K562 (cell line): ENCODE measurements around the gene PFDN2. TPM values are rescaled to one million over a fixed set of nuclear protein-coding genes. Genes with fewer than 3 reads are reported as not detected.
A peak's percentile ranks its signal among the peaks of the same experiment; 100 is the strongest.

Source experiments
- BRCA1 ChIP-seq, 2 experiments: fragments of 450-650 bp in 1 of 2; sonication (generic) in 1 of 2; formaldehyde crosslinking in 1 of 2; IDR thresholded peaks; 2 replicates each; pipeline versions ENCODE4 v1.5.0 to v1.6.1; 2017 to 2020; ENCODE audit warnings: mild to moderate bottlenecking in 1 of 2, missing genetic modification reagents in 1 of 2
- BRF2 ChIP-seq: IDR thresholded peaks from 3 replicates; pipeline ENCODE4 v1.6.1; 2011; ENCODE audit warnings: borderline replicate concordance, mild to moderate bottlenecking; ENCODE audit not compliant: insufficient read length, insufficient read depth
- CC2D1A ChIP-seq: fragments of 450-650 bp; IDR thresholded peaks from 2 replicates; pipeline ENCODE4 v1.6.1; 2017; ENCODE audit warnings: mild to moderate bottlenecking
- CHD4 ChIP-seq: fragments of 200-600 bp; sonication (generic); IDR thresholded peaks from 3 replicates; pipeline ENCODE4 v1.6.1; 2012; ENCODE audit warnings: low read depth, mild to moderate bottlenecking, mixed read lengths, low read length, inconsistent platforms; ENCODE audit not compliant: insufficient read depth, insufficient replicate concordance, poor library complexity, severe bottlenecking
- HDAC3 ChIP-seq: fragments of 450-650 bp; IDR thresholded peaks from 2 replicates; pipeline ENCODE4 v1.6.1; 2018; ENCODE audit warnings: borderline replicate concordance, mild to moderate bottlenecking, moderate library complexity; ENCODE audit not compliant: partially characterized antibody
- KLF13 ChIP-seq: fragments of 450-650 bp; IDR thresholded peaks from 2 replicates; pipeline ENCODE4 v1.6.1; 2016; ENCODE audit warnings: missing genetic modification characterization, low read depth, mild to moderate bottlenecking, missing compliant biosample characterization, moderate library complexity, borderline replicate concordance
- RAD51 ChIP-seq: fragments of 450-650 bp; IDR thresholded peaks from 2 replicates; pipeline ENCODE4 v1.7.1; 2016; ENCODE audit warnings: low read depth, mild to moderate bottlenecking, borderline replicate concordance
- RBM34 ChIP-seq: fragments of 200-400 bp; formaldehyde crosslinking; IDR thresholded peaks from 2 replicates; pipeline ENCODE4 v1.6.1; 2018; ENCODE audit warnings: low read length, borderline replicate concordance; ENCODE audit not compliant: insufficient read depth
- RBM39 ChIP-seq: fragments of 200-400 bp; formaldehyde crosslinking; optimal IDR thresholded peaks from 2 replicates; pipeline ENCODE3; 2018; ENCODE audit warnings: low read depth, low read length
- STAT5B ChIP-seq: fragments of 250-450 bp; sonication (Bioruptor Pico); IDR thresholded peaks from 2 replicates; pipeline ENCODE4 v1.8.0; 2021; ENCODE audit warnings: mild to moderate bottlenecking, inconsistent platforms
- TOE1 ChIP-seq, 2 experiments: fragments of 450-650 bp in 1 of 2; sonication (generic) in 1 of 2; formaldehyde crosslinking in 1 of 2; IDR thresholded peaks; 2 replicates each; pipeline versions ENCODE4 v1.7.1 to v1.8.0; 2016 to 2022; ENCODE audit warnings: borderline replicate concordance in 2 of 2, mild to moderate bottlenecking in 2 of 2, antibody characterized with exemption in 1 of 2, inconsistent platforms in 1 of 2, low read depth in 1 of 2, missing genetic modification reagents in 1 of 2, moderate library complexity in 1 of 2
- VEZF1 ChIP-seq: fragments of 200-800 bp; sonication (Bioruptor generic); IDR thresholded peaks from 2 replicates; pipeline ENCODE4 v1.6.1; 2017; ENCODE audit warnings: missing genetic modification characterization, missing compliant biosample characterization
- ZBTB8A ChIP-seq: fragments of 450-650 bp; IDR thresholded peaks from 2 replicates; pipeline ENCODE4 v1.6.1; 2018; ENCODE audit warnings: mild to moderate bottlenecking, moderate library complexity; ENCODE audit not compliant: partially characterized antibody
- polyA plus RNA-seq, 8 experiments: library from polyadenylated mRNA; depleted of rRNA in 4 of 8; stranded (reverse) in 5 of 8; unstranded in 3 of 8; fragments of >200 nt; fragmentation: Nextera tagmentation in 2 of 8; fragmentation: Illumina TruSeq in 1 of 8; extraction: Ambion mirVana in 2 of 8; extraction: Trizol in 1 of 8; gene quantifications; 2 replicates each; pipeline versions ENCODE4 v1.2.1 to v1.2.3, GENCODE V29; 2011 to 2014; ENCODE audit warnings: inconsistent platforms in 1 of 8, missing spikeins in 1 of 8
- total RNA-seq, 7 experiments: library from RNA; depleted of rRNA in 6 of 7; stranded (reverse); fragments of >200 nt in 6 of 7; fragmentation: Illumina TruSeq in 2 of 7; extraction: Trizol in 2 of 7; gene quantifications; 2 replicates each; pipeline versions ENCODE4 v1.2.1 to v1.2.3, GENCODE V29; 2011 to 2021; ENCODE audit warnings: low replicate concordance in 1 of 7
- TF ChIP-seq, protein P1 (sequence below): sonication (generic); formaldehyde crosslinking; IDR thresholded peaks from 2 replicates; pipeline ENCODE4 v1.8.0; 2022; ENCODE audit warnings: missing genetic modification reagents, mild to moderate bottlenecking, borderline replicate concordance
- TF ChIP-seq, protein P2 (sequence below): sonication (generic); formaldehyde crosslinking; IDR thresholded peaks from 2 replicates; pipeline ENCODE4 v1.8.0; 2022; ENCODE audit warnings: missing genetic modification reagents, mild to moderate bottlenecking, borderline replicate concordance

Gene PFDN2
- total and polyA plus RNA-seq, 9 of the 15 experiments (the other 6 are each of a cell fraction or from before 2014, with no cell fraction given): 50.2 to 361 (median 144) TPM

DNA sequence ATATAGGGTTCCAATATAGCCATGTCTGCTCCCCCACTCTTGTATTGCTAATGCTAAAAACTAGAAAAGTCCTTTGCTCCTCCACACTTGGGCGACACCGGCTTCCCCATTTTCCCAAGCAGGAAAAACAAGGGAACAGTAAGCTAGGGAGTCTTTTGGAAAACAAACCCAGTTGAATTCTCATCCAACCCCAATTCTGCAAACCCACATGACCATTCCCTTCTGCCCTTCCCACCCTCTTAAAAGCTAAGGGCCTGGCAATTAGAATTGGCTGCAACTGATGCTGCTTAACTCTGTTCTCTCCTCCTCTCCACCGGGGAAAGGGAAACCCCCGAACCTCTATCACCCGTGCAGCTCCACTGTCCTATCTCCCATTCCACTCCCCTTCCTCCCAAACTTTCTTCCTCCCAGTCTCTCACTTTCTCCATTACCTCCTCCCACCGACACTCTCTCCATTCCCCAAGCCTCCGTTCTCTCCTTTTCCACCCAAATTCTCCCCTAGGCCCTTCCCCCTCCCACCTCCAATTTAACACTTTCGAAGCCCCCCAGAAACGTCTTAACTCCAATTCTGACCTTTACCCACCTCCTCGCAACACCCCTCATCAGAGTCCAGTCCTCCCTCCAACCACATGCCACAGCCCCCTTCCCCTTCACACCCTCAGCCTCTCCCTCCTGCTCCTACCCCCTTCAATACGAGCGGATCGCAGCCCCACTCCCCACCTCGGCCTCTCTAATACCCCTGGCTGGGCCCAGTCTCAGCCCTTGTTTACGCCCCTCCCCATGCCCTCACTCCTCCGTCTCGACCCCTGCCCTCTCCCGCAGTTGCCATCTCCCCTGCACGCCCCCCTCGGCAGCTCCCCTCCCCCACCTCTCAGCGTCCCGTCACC lies 13.9 kb upstream of the PFDN2 start (continued):
- TF ChIP-seq VEZF1 (CRISPR knock-in tag) (no peak), BRF2 (no peak), RBM34 (no peak), ZBTB8A (no peak), RBM39 (no peak), KLF13 (tag) (no peak), CC2D1A (peak; percentile 80), STAT5B (CRISPR knock-in tag) (no peak), CHD4 (no peak), TOE1 (IDR thresholded peaks at IDR 0.05; ENCODE audit: borderline replicate concordance) (peak; percentile 73; the same call in 1 of the 2 replicates), TOE1 (CRISPR knock-in tag; IDR thresholded peaks at IDR 0.05; ENCODE audit: borderline replicate concordance, low read depth) (no peak), HDAC3 (no peak), BRCA1 (IDR thresholded peaks at IDR 0.05) (no peak), BRCA1 (CRISPR knock-in tag; IDR thresholded peaks at IDR 0.05) (no peak), RAD51 (no peak)
- TF ChIP-seq, protein P1, sequence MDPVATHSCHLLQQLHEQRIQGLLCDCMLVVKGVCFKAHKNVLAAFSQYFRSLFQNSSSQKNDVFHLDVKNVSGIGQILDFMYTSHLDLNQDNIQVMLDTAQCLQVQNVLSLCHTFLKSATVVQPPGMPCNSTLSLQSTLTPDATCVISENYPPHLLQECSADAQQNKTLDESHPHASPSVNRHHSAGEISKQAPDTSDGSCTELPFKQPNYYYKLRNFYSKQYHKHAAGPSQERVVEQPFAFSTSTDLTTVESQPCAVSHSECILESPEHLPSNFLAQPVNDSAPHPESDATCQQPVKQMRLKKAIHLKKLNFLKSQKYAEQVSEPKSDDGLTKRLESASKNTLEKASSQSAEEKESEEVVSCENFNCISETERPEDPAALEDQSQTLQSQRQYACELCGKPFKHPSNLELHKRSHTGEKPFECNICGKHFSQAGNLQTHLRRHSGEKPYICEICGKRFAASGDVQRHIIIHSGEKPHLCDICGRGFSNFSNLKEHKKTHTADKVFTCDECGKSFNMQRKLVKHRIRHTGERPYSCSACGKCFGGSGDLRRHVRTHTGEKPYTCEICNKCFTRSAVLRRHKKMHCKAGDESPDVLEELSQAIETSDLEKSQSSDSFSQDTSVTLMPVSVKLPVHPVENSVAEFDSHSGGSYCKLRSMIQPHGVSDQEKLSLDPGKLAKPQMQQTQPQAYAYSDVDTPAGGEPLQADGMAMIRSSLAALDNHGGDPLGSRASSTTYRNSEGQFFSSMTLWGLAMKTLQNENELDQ (CRISPR knock-in tag): no peak
- TF ChIP-seq, protein P2, sequence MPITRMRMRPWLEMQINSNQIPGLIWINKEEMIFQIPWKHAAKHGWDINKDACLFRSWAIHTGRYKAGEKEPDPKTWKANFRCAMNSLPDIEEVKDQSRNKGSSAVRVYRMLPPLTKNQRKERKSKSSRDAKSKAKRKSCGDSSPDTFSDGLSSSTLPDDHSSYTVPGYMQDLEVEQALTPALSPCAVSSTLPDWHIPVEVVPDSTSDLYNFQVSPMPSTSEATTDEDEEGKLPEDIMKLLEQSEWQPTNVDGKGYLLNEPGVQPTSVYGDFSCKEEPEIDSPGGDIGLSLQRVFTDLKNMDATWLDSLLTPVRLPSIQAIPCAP (CRISPR knock-in tag): no peak
